HCT116 (cell line): ENCODE results near the gene KHDRBS2. TPM values are rescaled to one million over a fixed set of nuclear protein-coding genes. Genes with fewer than 3 reads are reported as not detected.

Experiments
- ATAC-seq: fragments of 200-7000 bp; cut with Tn5 transposase; 2 replicates; pipeline ENCODE4 v1.9.1; 2020; ENCODE audit warnings: mild to moderate bottlenecking, moderate library complexity
- BruUV-seq: library from RNA; stranded (reverse); fragments of 400-500 nt; replicated peaks from 2 replicates; lab custom pipeline; 2021; lab: Mats Ljungman, UMichigan
- CTCF ChIA-PET: fragments of 300-600 bp; sonication (Branson Sonifier 250); formaldehyde crosslinking; loops from one replicate; lab custom pipeline; 2021; ENCODE audit warnings: antibody characterized with exemption; lab: Charles Lee
- POLR2A ChIA-PET: fragments of 300-600, 350-600 bp; sonication (Branson Sonifier 250); formaldehyde crosslinking; loops from one replicate; lab custom pipeline; 2021; ENCODE audit warnings: antibody characterized with exemption; lab: Charles Lee
- RAD21 ChIA-PET, 2 experiments: fragments of 300-600 bp; sonication (Branson Sonifier 250); formaldehyde crosslinking; loops; one replicate each; lab custom pipeline; 2023; ENCODE audit warnings: low total read pairs in 2 of 2; ENCODE audit not compliant: uncharacterized antibody in 2 of 2, unreplicated experiment in 2 of 2, low non-redundant PET in 1 of 2; lab: Charles Lee
- DNase-seq: peaks from one replicate; pipeline ENCODE4 v3.0.0-alpha.2; 2010; ENCODE audit warnings: low read depth, low spot score
- H2AFZ ChIP-seq: fragments of 200-600 bp; shearing (Covaris generic), sonication (generic); 2 replicates; pipeline ENCODE4 v1.6.1; 2017; ENCODE audit warnings: low read depth, mixed run types, mixed read lengths, antibody characterized with exemption, low read length; ENCODE audit not compliant: poor library complexity, severe bottlenecking
- H3K27ac ChIP-seq: 2 replicates; pipeline ENCODE4 v1.5.1; 2012; ENCODE audit warnings: low read depth, low read length
- H3K27me3 ChIP-seq: fragments of 200-600 bp; sonication (generic); 2 replicates; pipeline ENCODE4 v1.6.1; 2016; ENCODE audit warnings: mixed run types, low read length, mixed read lengths; ENCODE audit not compliant: insufficient read depth
- H3K36me3 ChIP-seq, 2 experiments: fragments of 200-500 bp in 1 of 2; fragments of 200-600 bp in 1 of 2; sonication (Bioruptor generic) in 1 of 2; sonication (generic) in 1 of 2; 2 replicates each; pipeline versions ENCODE4 v1.5.1 to v1.6.1; 2014 to 2016; ENCODE audit warnings: low read length in 2 of 2, inconsistent platforms in 1 of 2, mixed read lengths in 1 of 2, mixed run types in 1 of 2; ENCODE audit not compliant: insufficient read depth in 2 of 2, control insufficient read depth in 1 of 2
- H3K4me1 ChIP-seq, 2 experiments: fragments of 200-600 bp in 1 of 2; sonication (generic) in 1 of 2; 2 replicates each; pipeline versions ENCODE4 v1.5.1 to v1.6.1; 2012 to 2017; ENCODE audit warnings: low read length in 2 of 2, inconsistent platforms in 1 of 2, mild to moderate bottlenecking in 1 of 2, mixed read lengths in 1 of 2, mixed run types in 1 of 2, moderate library complexity in 1 of 2; ENCODE audit not compliant: insufficient read depth in 2 of 2, control insufficient read depth in 1 of 2
- H3K4me2 ChIP-seq: fragments of 200-600 bp; sonication (generic); 2 replicates; pipeline ENCODE4 v1.6.1; 2017; ENCODE audit warnings: mixed run types, low read length, mixed read lengths
- H3K4me3 ChIP-seq, 2 experiments: fragments of 200-600 bp in 1 of 2; sonication (generic) in 1 of 2; replicated peaks in 1 of 2; 2 replicates each; pipeline ENCODE4 v1.5.1; 2011 to 2016; ENCODE audit warnings: low read length in 2 of 2, control low read depth in 1 of 2, low read depth in 1 of 2, mild to moderate bottlenecking in 1 of 2, mixed read lengths in 1 of 2, mixed run types in 1 of 2
- H3K79me2 ChIP-seq: fragments of 200-600 bp; sonication (generic); 2 replicates; pipeline ENCODE4 v1.6.1; 2017; ENCODE audit warnings: mild to moderate bottlenecking, mixed run types, low read length, moderate library complexity, mixed read lengths; ENCODE audit not compliant: insufficient read depth
- H3K9ac ChIP-seq: fragments of 200-600 bp; sonication (generic); 2 replicates; pipeline ENCODE4 v1.6.1; 2016; ENCODE audit warnings: low read length, mixed read lengths
- H3K9me2 ChIP-seq: fragments of 200-600 bp; sonication (generic), shearing (Covaris generic); 2 replicates; pipeline ENCODE4 v1.6.1; 2017; ENCODE audit warnings: mixed run types, mild to moderate bottlenecking, moderate library complexity; ENCODE audit not compliant: insufficient read depth
- H3K9me3 ChIP-seq, 2 experiments: fragments of 200-500 bp in 1 of 2; fragments of 200-600 bp in 1 of 2; sonication (Bioruptor generic) in 1 of 2; sonication (generic) in 1 of 2; 2 replicates each; pipeline ENCODE4 v1.6.1; 2014 to 2017; ENCODE audit warnings: low read length in 2 of 2, mixed read lengths in 2 of 2, inconsistent platforms in 1 of 2, low read depth in 1 of 2, mild to moderate bottlenecking in 1 of 2, mixed run types in 1 of 2, moderate library complexity in 1 of 2; ENCODE audit not compliant: control insufficient read depth in 1 of 2, insufficient read depth in 1 of 2
- H4K20me1 ChIP-seq: fragments of 200-600 bp; sonication (generic), shearing (Covaris generic); 2 replicates; pipeline ENCODE4 v1.6.1; 2017; ENCODE audit warnings: mixed run types, mild to moderate bottlenecking, moderate library complexity; ENCODE audit not compliant: insufficient read depth
- CBX3 ChIP-seq: IDR thresholded peaks from 2 replicates; pipeline ENCODE4 v1.6.1; 2012; ENCODE audit warnings: low read depth
- CTCF ChIP-seq, 3 experiments: fragments of 200-600 bp in 1 of 3; sonication (generic) in 1 of 3; IDR thresholded peaks in 2 of 3; conservative IDR thresholded peaks in 1 of 3; 2 replicates each; pipeline ENCODE4 v1.5.1; 2012 to 2017; ENCODE audit warnings: low read depth in 2 of 3, low read length in 2 of 3, antibody characterized with exemption in 1 of 3, borderline replicate concordance in 1 of 3, control low read depth in 1 of 3, mild to moderate bottlenecking in 1 of 3, mixed read lengths in 1 of 3, mixed run types in 1 of 3, moderate library complexity in 1 of 3; ENCODE audit not compliant: insufficient read depth in 1 of 3
- EGR1 ChIP-seq: IDR thresholded peaks from 2 replicates; pipeline ENCODE4 v1.6.1; 2012; ENCODE audit warnings: low read depth
- EZH2 ChIP-seq: fragments of 200-600 bp; sonication (generic); IDR thresholded peaks from 2 replicates; pipeline ENCODE4 v1.6.1; 2017; ENCODE audit warnings: antibody characterized with exemption, mixed run types
- EZH2phosphoT487 ChIP-seq: fragments of 200-600 bp; IDR thresholded peaks from 2 replicates; pipeline ENCODE4 v1.6.1; 2018; ENCODE audit warnings: antibody characterized with exemption, borderline replicate concordance
- FOSL1 ChIP-seq: IDR thresholded peaks from 2 replicates; pipeline ENCODE4 v1.6.1; 2012; ENCODE audit warnings: low read depth
- JUND ChIP-seq: IDR thresholded peaks from 2 replicates; pipeline ENCODE4 v1.6.1; 2012
- POLR2A ChIP-seq: IDR thresholded peaks from 2 replicates; pipeline ENCODE4 v1.7.0; 2011; ENCODE audit warnings: borderline replicate concordance; ENCODE audit not compliant: insufficient read depth, insufficient read length; ENCODE audit errors: extremely low read depth
- RAD21 ChIP-seq: IDR thresholded peaks from 2 replicates; pipeline ENCODE4 v1.6.1; 2012; ENCODE audit warnings: low read depth, mild to moderate bottlenecking
- SIN3A ChIP-seq: IDR thresholded peaks from 2 replicates; pipeline ENCODE4 v1.6.1; 2012; ENCODE audit warnings: low read depth
- intact Hi-C: fragments of 100-400 bp; cut with micrococcal nuclease; formaldehyde crosslinking; loops from 2 replicates; pipeline ENCODE4 v1.10.0; 2022
- total RNA-seq: library from RNA; stranded (reverse); gene quantifications from one replicate; pipeline ENCODE4 v1.2.1, GENCODE V29; 2021; ENCODE audit not compliant: unreplicated experiment
- TF ChIP-seq, protein P1 (sequence below): IDR thresholded peaks from 2 replicates; pipeline ENCODE4 v1.6.1; 2012

KHDRBS2 gene
- total RNA-seq, 1 experiment from 2014 or later, result not detected

DNA sequence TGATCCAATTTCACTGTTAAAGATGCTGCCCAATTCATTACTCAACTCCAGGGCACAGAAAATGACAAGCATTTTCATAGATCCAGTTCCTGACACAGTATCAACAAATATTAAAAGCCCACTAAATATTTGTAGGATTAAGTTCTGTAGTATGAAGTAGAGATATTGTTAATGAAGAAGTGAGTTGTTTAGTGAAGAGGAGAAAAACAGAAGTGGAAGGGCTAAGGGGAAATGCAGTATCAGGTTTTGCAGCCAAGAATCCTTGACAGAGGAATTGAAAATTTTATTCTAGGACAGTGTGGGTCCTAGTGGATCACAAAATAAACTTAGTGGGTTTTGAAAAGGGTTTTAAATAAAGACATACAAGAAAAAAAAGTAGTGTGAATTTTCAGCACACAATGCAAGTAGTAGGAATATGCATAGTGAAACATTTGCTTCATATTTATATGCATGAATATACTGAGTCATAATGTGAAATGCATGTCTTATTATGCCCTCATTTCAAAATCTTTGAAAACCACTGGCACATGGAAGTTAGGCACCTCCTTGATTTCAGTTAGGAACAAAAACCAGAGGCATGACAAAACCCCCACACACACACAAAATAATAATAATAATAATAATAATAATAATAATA, 338.6 kb downstream of the KHDRBS2 start:
- no peak overlapping the region for H3K27ac ChIP-seq
- H3K9me3 ChIP-seq, result peaks cover 17 to 27% of the 10 kb centered on the region in 2 experiments; a peak in 3 of 4 replicates
- ATAC-seq (no peak), DNase-seq (no peak)
- H3K4me2 ChIP-seq, result no peak overlapping the region
- no peaks in the 10 kb centered on the region for H4K20me1 ChIP-seq
- no peaks in the 10 kb centered on the region for H3K79me2 ChIP-seq
- BruUV-seq, result no TSS peak
- H3K9me2 ChIP-seq, result no peaks in the 10 kb centered on the region
- no peaks in the 10 kb centered on the region for H3K27me3 ChIP-seq
- H3K9ac ChIP-seq, result no peak overlapping the region
- POLR2A ChIA-PET, result no interaction called here
- TF ChIP-seq POLR2A (no peak), EZH2 (no peak), SIN3A (no peak), CTCF (IDR thresholded peaks at IDR 0.05 in 2 of 3, conservative IDR thresholded peaks at IDR 0.05 in 1 of 3; ENCODE audit: borderline replicate concordance in 1 of 3, insufficient read depth in 1 of 3, low read depth in 2 of 3, low read length in 2 of 3) (no peak), FOSL1 (no peak), JUND (no peak), CBX3 (no peak), EZH2phosphoT487 (no peak), RAD21 (no peak), EGR1 (no peak)
- TF ChIP-seq, protein P1, sequence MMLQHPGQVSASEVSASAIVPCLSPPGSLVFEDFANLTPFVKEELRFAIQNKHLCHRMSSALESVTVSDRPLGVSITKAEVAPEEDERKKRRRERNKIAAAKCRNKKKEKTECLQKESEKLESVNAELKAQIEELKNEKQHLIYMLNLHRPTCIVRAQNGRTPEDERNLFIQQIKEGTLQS, result no peak
- no peak overlapping the region for H2AFZ ChIP-seq
- intact Hi-C loops, result no loop called here
- RAD21 ChIA-PET, result no interaction called here
- CTCF ChIA-PET, result no interaction called here
- no peak overlapping the region for H3K4me3 ChIP-seq
- no peaks in the 10 kb centered on the region for H3K36me3 ChIP-seq
- no peaks in the 10 kb centered on the region for H3K4me1 ChIP-seq
